ENCODE measurements around the gene VWA3B. TPM values are rescaled to one million over a fixed set of nuclear protein-coding genes. Genes with fewer than 3 reads are reported as not detected.

Gene VWA3B
- total RNA-seq, 1 donor from 2014 or later, result 4.1 TPM

DNA sequence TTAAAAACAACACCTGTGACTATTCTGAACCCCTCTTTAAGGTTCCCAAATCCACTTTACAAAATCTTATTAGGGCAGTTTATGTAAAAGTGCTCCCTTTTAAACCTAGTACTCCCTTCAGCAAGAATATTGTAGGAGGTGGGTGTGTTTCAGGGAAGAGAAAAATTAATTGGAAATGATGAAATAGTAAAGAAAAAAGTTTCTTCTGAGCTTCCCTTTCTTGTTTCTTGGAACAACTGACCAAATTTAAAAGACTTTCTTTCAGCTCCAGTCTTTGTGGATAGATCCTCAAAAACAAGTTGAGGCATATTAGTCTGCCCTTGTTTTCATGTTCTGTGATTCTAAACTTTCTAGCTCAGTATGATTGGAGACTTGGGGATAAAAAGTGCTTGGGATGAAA, 3.0 kb downstream of the VWA3B start:
- H3K27me3 Mint-ChIP-seq, result peaks cover 47% of the 10 kb centered on the region
- no peak for DNase-seq (ENCODE audit: extremely low spot score, unreplicated experiment)
- H3K27ac Mint-ChIP-seq, result no peak overlapping the region
- TF ChIP-seq CTCF (conservative IDR thresholded peaks at IDR 0.05), result no peak
- no peaks in the 10 kb centered on the region for H3K9me3 Mint-ChIP-seq
- no peaks in the 10 kb centered on the region for H3K36me3 Mint-ChIP-seq
- H3K4me1 Mint-ChIP-seq (ENCODE audit: unreplicated experiment), result peaks cover 14% of the 10 kb centered on the region
- H3K4me3 Mint-ChIP-seq, result no peak overlapping the region

DNA sequence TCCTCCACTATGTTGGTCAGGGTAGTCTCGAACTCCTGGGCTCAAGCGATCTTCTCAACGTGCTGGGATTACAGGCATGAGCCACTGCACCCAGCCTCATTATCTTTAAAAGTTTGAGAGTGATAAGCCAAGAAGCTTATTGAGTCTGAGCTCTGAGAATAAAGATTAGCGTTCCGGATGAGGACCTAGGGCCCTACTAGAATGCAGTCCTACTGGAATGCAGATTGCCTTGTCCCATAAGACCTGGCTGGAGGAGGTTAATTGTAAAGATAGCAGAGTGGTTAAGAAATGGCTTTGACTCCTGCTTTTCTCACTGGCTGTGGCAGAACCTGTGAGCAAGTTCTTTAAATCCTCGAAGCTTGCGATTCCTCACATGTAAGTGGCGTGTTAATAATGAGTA, 4.0 kb downstream of the VWA3B start:
- Mint-ChIP-seq H3K36me3 (no peaks in the 10 kb centered on the region), H3K9me3 (no peaks in the 10 kb centered on the region), H3K4me3 (no peak overlapping the region), H3K27ac (no peak overlapping the region), H3K4me1 (ENCODE audit: unreplicated experiment) (peaks cover 9% of the 10 kb centered on the region), H3K27me3 (peaks cover 37% of the 10 kb centered on the region)
- TF ChIP-seq CTCF (conservative IDR thresholded peaks at IDR 0.05), result no peak
- no peak for DNase-seq (ENCODE audit: extremely low spot score, unreplicated experiment)

- TF ChIP-seq CTCF (conservative IDR thresholded peaks at IDR 0.05), result no peak
- Mint-ChIP-seq H3K27ac (no peak overlapping the region), H3K36me3 (no peaks in the 10 kb centered on the region), H3K27me3 (peaks cover 29% of the 10 kb centered on the region), H3K4me1 (ENCODE audit: unreplicated experiment) (peaks cover under 1% of the 10 kb centered on the region), H3K9me3 (no peaks in the 10 kb centered on the region), H3K4me3 (no peak overlapping the region)
- DNase-seq (ENCODE audit: extremely low spot score, unreplicated experiment), result no peak
These were observed 4.8 kb downstream of the VWA3B start for GRCh38 chr2:98091738-98092137.

DNA sequence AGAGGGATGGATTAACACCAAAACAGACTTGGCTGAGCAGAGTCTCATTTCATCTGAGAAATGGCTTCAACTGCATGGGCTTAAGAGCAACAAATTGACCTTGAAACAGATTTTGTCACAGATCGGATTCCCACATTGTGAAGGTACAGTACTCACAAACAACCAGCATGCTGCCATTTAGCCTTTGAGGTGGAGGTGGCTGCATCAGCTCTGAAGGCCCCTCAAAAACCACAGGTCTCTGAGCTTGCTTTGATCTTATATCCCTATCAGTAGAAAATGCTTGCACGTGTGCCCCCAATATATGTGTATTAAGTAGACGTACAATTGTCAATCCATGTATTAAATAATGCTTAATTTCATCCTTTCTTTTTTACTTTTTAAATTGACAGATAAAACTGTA, 6.2 kb downstream of the VWA3B start:
- Mint-ChIP-seq H3K27me3 (peaks cover 19% of the 10 kb centered on the region), H3K36me3 (peaks cover 3% of the 10 kb centered on the region), H3K4me3 (no peak overlapping the region), H3K4me1 (ENCODE audit: unreplicated experiment) (no peaks in the 10 kb centered on the region), H3K9me3 (no peaks in the 10 kb centered on the region), H3K27ac (no peak overlapping the region)
- no peak for DNase-seq (ENCODE audit: extremely low spot score, unreplicated experiment)
- no peak for TF ChIP-seq CTCF (conservative IDR thresholded peaks at IDR 0.05)

- no peaks in the 10 kb centered on the region for H3K9me3 Mint-ChIP-seq
- H3K27me3 Mint-ChIP-seq, result peaks cover 15% of the 10 kb centered on the region
- H3K4me1 Mint-ChIP-seq (ENCODE audit: unreplicated experiment), result no peaks in the 10 kb centered on the region
- H3K27ac Mint-ChIP-seq, result no peak overlapping the region
- H3K4me3 Mint-ChIP-seq, result no peak overlapping the region
- no peak for DNase-seq (ENCODE audit: extremely low spot score, unreplicated experiment)
- peaks cover 3% of the 10 kb centered on the region for H3K36me3 Mint-ChIP-seq
- TF ChIP-seq CTCF (conservative IDR thresholded peaks at IDR 0.05), result no peak
These were observed 6.6 kb downstream of the VWA3B start for GRCh38 chr2:98093611-98094010.

Measured in type B pancreatic cell (in vitro differentiated cells).